Heart right ventricle (tissue), 16 donors: ENCODE data around the gene RTN4. TPM values are rescaled to one million over a fixed set of nuclear protein-coding genes. Genes with fewer than 3 reads are reported as not detected.

ENCODE experiments used
- ATAC-seq, 8 donors: fragments of 200-7000 bp; cut with Tn5 transposase; one replicate each; pipeline ENCODE4 v1.9.1; 2020; ENCODE audit warnings: mild to moderate bottlenecking in 8 of 8, moderate library complexity in 8 of 8, moderate number of reproducible peaks in 1 of 8
- DNase-seq, 2 donors: peaks; one replicate each; pipeline ENCODE4 v3.0.0-alpha.2; 2020
- H3K27ac ChIP-seq, 10 donors: fragments of 200-600 bp; sonication (generic) in 2 of 10; one replicate each; pipeline versions ENCODE4 v1.5.0 to v1.8.0; 2020 to 2022; ENCODE audit warnings: mild to moderate bottlenecking in 3 of 10
- H3K27me3 ChIP-seq, 7 donors: fragments of 200-600 bp; one replicate each; pipeline ENCODE4 v1.8.0; 2021 to 2022; ENCODE audit warnings: mild to moderate bottlenecking in 2 of 7
- H3K36me3 ChIP-seq, 9 donors: fragments of 200-600 bp; sonication (generic) in 1 of 9; one replicate each; pipeline versions ENCODE4 v1.5.0 to v1.8.0; 2020 to 2022; ENCODE audit warnings: mild to moderate bottlenecking in 2 of 9
- H3K4me1 ChIP-seq, 9 donors: fragments of 200-600 bp; sonication (generic) in 1 of 9; one replicate each; pipeline versions ENCODE4 v1.5.0 to v1.8.0; 2020 to 2022; ENCODE audit warnings: mild to moderate bottlenecking in 4 of 9
- H3K4me3 ChIP-seq, 10 donors: fragments of 200-600 bp; sonication (generic) in 2 of 10; one replicate each; pipeline versions ENCODE4 v1.5.0 to v1.8.0; 2020 to 2022; ENCODE audit warnings: mild to moderate bottlenecking in 7 of 10, moderate library complexity in 2 of 10
- H3K9me3 ChIP-seq, 11 donors: fragments of 200-600 bp in 10 of 11; sonication (generic) in 2 of 11; one replicate each; pipeline versions ENCODE4 v1.5.0 to v1.8.0; 2013 to 2022; ENCODE audit warnings: mild to moderate bottlenecking in 2 of 11, control low read depth in 1 of 11, moderate library complexity in 1 of 11
- CTCF ChIP-seq, 9 donors: fragments of 200-600 bp; sonication (generic) in 2 of 9; IDR thresholded peaks; one replicate each; pipeline versions ENCODE4 v1.5.0 to v1.8.0; 2021 to 2022; ENCODE audit warnings: antibody characterized with exemption in 9 of 9, mild to moderate bottlenecking in 5 of 9, moderate library complexity in 1 of 9
- WGBS, 2 donors: extraction: QIAGEN DNeasy Blood & Tissue Kit; methylation state at CpG; one replicate each; pipeline ENCODE4 v1.1.7; 2013; ENCODE audit warnings: inconsistent platforms in 1 of 2; 5-methylcytosine and 5-hydroxymethylcytosine counted together
- intact Hi-C, 10 donors: fragments of 100-400 bp; cut with DNase I; formaldehyde crosslinking; loops; one replicate each; pipeline versions ENCODE4 v1.11.1 to v1.14.2; 2022
- polyA plus RNA-seq, 2 donors: library from polyadenylated mRNA; stranded (reverse); fragments of 200-250 nt; gene quantifications; one replicate each; pipeline ENCODE4 v1.2.3, GENCODE V29; 2013
- total RNA-seq, 10 donors: library from RNA; stranded (reverse); fragmentation: NEBNext Ultra II Directional in 3 of 10; extraction: Animal tissue kit (Norgen Biotek cat#: 25700) in 3 of 10; gene quantifications; one replicate each; pipeline versions ENCODE4 v1.2.1 to v1.2.4, GENCODE V29; 2021 to 2023
- donor health status: Arrhythmogenic right ventricular cardiomyopathy.
- donor health status: ischemic (EF 13 %, LVEDD 7.1; RV severe dilation, severe dysfunction).
- donor health status: healthy with polysubstance abuse.
- donor health status: DM: no; HTN: yes; CAD: no.
- donor health status: DM: no; HTN: no; CAD: no.
- donor health status: ischemic (EF 25% LVEDD 6.9; RV normal size, moderate dysfunction).
- donor health status: ischemic (EF 25% LVEDD 5.7; RV mildly dilated, moderate dysfunction).
- donor health status: healthy.
- donor health status: DM: yes; HTN: yes; CAD: no.
- donor health status: Ischemic cardiomyopathy.
- donor health status: ischemic (EF 35%, LVEDD 5.7; RV mildly dilated, moderate dysfunction).
- donor health status: nonischemic (EF 11% LVEDD 7.7; RV severe dilation, severe dysfunction).
- donor health status: DM: yes; HTN: yes; CAD: no.
- donor health status: PGD.
- donor health status: ischemic (EF 29% LVEDD 5.4; RV normal size, mild dysfunction).
- donor health status: nonischemic (EF 23%, LVEDD 6.1; RV moderate dilation, normal function).

RTN4 gene
- total and polyA plus RNA-seq, 12 donors: 40.6 to 163 (median 95.3) TPM

- 66 to 71% methylated on average over 5 of the region's 5 CpGs for WGBS, 2 donors
- ATAC-seq (no peak), DNase-seq (no peak)
- Histone ChIP-seq H3K9me3 (no peaks in the 10 kb centered on the region), H3K27ac (no peak overlapping the region), H3K4me1 (no peaks in the 10 kb centered on the region), H3K36me3 (no peaks in the 10 kb centered on the region), H3K27me3 (peaks cover 0 to 13% (median 0%) of the 10 kb centered on the region in 7 donors), H3K4me3 (no peak overlapping the region)
- no peak for TF ChIP-seq CTCF (IDR thresholded peaks at IDR 0.05)
- intact Hi-C loops: no loop called here
Measured at GRCh38 chr2:54952425-54952824, 97.8 kb downstream of the RTN4 start.

DNA sequence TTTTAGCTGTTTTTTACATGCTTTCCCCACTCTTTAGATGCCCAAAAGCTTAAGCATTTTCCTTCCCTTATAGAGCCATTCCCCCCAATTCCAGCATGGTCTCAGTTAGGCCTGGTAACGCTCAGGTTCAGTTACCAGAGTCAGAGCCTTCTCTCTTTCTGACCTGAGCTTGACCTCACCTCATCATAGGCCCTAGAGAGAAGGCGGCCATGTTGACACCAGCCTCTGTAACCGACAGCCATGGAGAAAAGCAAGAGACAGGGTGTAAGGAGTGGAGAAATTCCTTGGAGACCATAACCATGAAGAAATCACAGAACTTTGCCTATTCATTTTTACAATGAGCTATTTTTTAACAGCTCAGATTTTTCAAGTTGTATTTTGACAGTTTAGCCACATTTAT, 99.4 kb downstream of the RTN4 start:
- TF ChIP-seq CTCF (IDR thresholded peaks at IDR 0.05): no peak
- Histone ChIP-seq H3K9me3 (no peaks in the 10 kb centered on the region), H3K36me3 (no peaks in the 10 kb centered on the region), H3K27ac (no peak overlapping the region), H3K27me3 (peaks cover 0 to 11% (median 0%) of the 10 kb centered on the region in 7 donors), H3K4me3 (no peak overlapping the region), H3K4me1 (peaks cover 0 to 5% (median 0%) of the 10 kb centered on the region in 9 donors)
- 94 to 98% methylated on average over 3 of the region's 3 CpGs for WGBS, 2 donors
- no peak for ATAC-seq
- no peak for DNase-seq
- intact Hi-C loops: no loop called here

DNA sequence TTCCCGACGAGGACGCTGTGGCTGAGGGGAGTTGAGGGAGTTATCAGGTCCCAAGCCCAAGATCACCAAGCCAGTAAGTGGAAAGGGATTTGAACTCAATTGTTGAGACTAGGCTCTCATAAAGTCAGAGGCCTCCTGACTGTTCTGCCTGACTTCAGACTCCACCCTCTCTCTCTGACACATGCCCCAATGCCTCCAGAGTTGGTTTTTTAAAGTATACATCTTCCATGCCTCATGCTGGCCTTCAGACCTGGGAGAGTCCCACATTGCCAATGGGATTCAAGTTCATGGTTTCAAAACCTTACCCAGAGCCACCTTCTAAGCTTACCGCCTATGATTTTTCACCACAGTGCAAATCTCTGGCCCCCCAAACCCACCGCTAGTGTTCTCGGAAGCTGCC, 100.8 kb downstream of the RTN4 start:
- 97 to 98% methylated on average over 6 of the region's 6 CpGs for WGBS, 2 donors
- peaks cover 0 to 9% (median 0%) of the 10 kb centered on the region in 9 donors for H3K4me1 ChIP-seq
- no peak overlapping the region for H3K4me3 ChIP-seq
- no peaks in the 10 kb centered on the region for H3K36me3 ChIP-seq
- DNase-seq (no peak), ATAC-seq (no peak)
- peaks cover 0 to 9% (median 0%) of the 10 kb centered on the region in 7 donors for H3K27me3 ChIP-seq
- intact Hi-C loops: no loop called here
- no peak overlapping the region for H3K27ac ChIP-seq
- H3K9me3 ChIP-seq: no peaks in the 10 kb centered on the region
- no peak for TF ChIP-seq CTCF (IDR thresholded peaks at IDR 0.05)

DNA sequence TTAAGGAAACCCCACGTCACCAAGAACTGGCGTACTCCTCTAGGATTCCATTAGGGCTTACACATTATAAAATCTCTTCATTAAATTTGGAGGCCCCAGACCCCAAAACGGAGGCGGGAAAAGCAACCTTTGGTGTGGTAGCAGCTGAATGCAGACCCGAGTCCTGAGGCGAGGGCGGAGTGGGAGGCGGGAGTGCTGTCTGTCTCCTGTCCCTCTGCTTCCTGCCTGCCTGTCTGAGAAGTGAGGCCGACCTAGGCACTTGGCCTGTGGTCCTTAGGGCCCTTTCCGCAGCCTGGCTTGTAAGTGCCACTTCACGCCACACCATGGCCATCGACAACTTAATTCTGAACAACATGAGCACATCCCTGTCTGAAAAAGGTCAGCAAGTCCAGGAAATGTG, 102.1 kb downstream of the RTN4 start:
- WGBS, 2 donors: 82 to 85% methylated on average over 12 of the region's 12 CpGs
- Histone ChIP-seq H3K27ac (no peak overlapping the region), H3K36me3 (no peaks in the 10 kb centered on the region), H3K27me3 (peaks cover 0 to 4% (median 0%) of the 10 kb centered on the region in 7 donors), H3K4me3 (no peak overlapping the region), H3K9me3 (no peaks in the 10 kb centered on the region), H3K4me1 (peaks cover 0 to 9% (median 0%) of the 10 kb centered on the region in 9 donors)
- intact Hi-C loops: no loop called here
- DNase-seq (no peak), ATAC-seq (no peak)
- no peak for TF ChIP-seq CTCF (IDR thresholded peaks at IDR 0.05)
